WTC11 (cell line): Measurements from ENCODE around the gene TP63. TPM values are rescaled to one million over a fixed set of nuclear protein-coding genes. Genes with fewer than 3 reads are reported as not detected.
"Not testable (repeated sequence)": the region's sequence is repeated elsewhere in the genome, so short reads cannot be mapped to it uniquely, and the experiment has no call there.

Source experiments
- ATAC-seq: fragments of 200-7000 bp; cut with Tn5 transposase; 2 replicates; pipeline ENCODE4 v1.10.0; 2021; ENCODE audit warnings: mild to moderate bottlenecking, moderate library complexity
- CTCF ChIA-PET: fragments of 300-600 bp; sonication (Branson Sonifier 250); formaldehyde crosslinking; loops from one replicate; lab custom pipeline; 2021; ENCODE audit warnings: antibody characterized with exemption; lab: Charles Lee
- POLR2A ChIA-PET: fragments of 350-600 bp; sonication (Branson Sonifier 250); formaldehyde crosslinking; loops from one replicate; lab custom pipeline; 2021; ENCODE audit warnings: antibody characterized with exemption; lab: Charles Lee
- DNase-seq: peaks from one replicate; pipeline ENCODE4 v3.0.0; 2021; ENCODE audit warnings: low spot score
- H3K27ac Mint-ChIP-seq: 2 replicates; pipeline ENCODE4 v1.8.0; 2021; ENCODE audit warnings: mixed read lengths
- H3K27me3 Mint-ChIP-seq: 2 replicates; pipeline ENCODE4 v1.8.0; 2021; ENCODE audit warnings: low read depth, mild to moderate bottlenecking, moderate library complexity, mixed read lengths
- H3K36me3 Mint-ChIP-seq: 2 replicates; pipeline ENCODE4 v1.8.0; 2021; ENCODE audit warnings: mixed read lengths
- H3K4me1 Mint-ChIP-seq: 2 replicates; pipeline ENCODE4 v1.8.0; 2022; ENCODE audit warnings: mixed read lengths
- H3K4me3 Mint-ChIP-seq: 2 replicates; pipeline ENCODE4 v1.8.0; 2021; ENCODE audit warnings: mild to moderate bottlenecking, moderate library complexity, mixed read lengths
- H3K9me3 Mint-ChIP-seq: 2 replicates; pipeline ENCODE4 v1.8.0; 2021; ENCODE audit warnings: mixed read lengths
- ARID4B ChIP-seq: sonication (generic); formaldehyde crosslinking; IDR thresholded peaks from 2 replicates; pipeline ENCODE4 v1.8.0; 2023; ENCODE audit warnings: missing genetic modification reagents, mild to moderate bottlenecking, borderline replicate concordance
- FOXK1 ChIP-seq: sonication (generic); formaldehyde crosslinking; IDR thresholded peaks from 2 replicates; pipeline ENCODE4 v1.8.0; 2022; ENCODE audit warnings: mild to moderate bottlenecking, moderate library complexity, missing genetic modification reagents
- GRHL2 ChIP-seq: fragments of 250-450 bp; sonication (Bioruptor Pico); IDR thresholded peaks from 2 replicates; pipeline ENCODE4 v1.8.0; 2022; ENCODE audit warnings: mild to moderate bottlenecking, moderate library complexity; ENCODE audit not compliant: insufficient replicate concordance, severe bottlenecking
- NFE2L1 ChIP-seq: sonication (generic); formaldehyde crosslinking; IDR thresholded peaks from 2 replicates; pipeline ENCODE4 v1.8.1; 2023; ENCODE audit warnings: missing genetic modification reagents
- NFYB ChIP-seq: sonication (generic); formaldehyde crosslinking; conservative IDR thresholded peaks from 2 replicates; pipeline ENCODE4 v1.8.0; 2022; ENCODE audit warnings: low read depth, missing genetic modification reagents
- NR2C2 ChIP-seq: sonication (generic); formaldehyde crosslinking; IDR thresholded peaks from 2 replicates; pipeline ENCODE4 v1.8.0; 2022; ENCODE audit warnings: mild to moderate bottlenecking, missing genetic modification reagents
- ZBTB21 ChIP-seq: sonication (generic); formaldehyde crosslinking; IDR thresholded peaks from 2 replicates; pipeline ENCODE4 v1.8.1; 2023; ENCODE audit warnings: mild to moderate bottlenecking, missing genetic modification reagents, borderline replicate concordance
- ZMAT4 ChIP-seq: fragments of 250-450 bp; sonication (Bioruptor Pico); IDR thresholded peaks from 2 replicates; pipeline ENCODE4 v1.9.0; 2021; ENCODE audit warnings: mild to moderate bottlenecking
- ZNF281 ChIP-seq: sonication (generic); formaldehyde crosslinking; IDR thresholded peaks from 2 replicates; pipeline ENCODE4 v1.8.0; 2023; ENCODE audit warnings: mild to moderate bottlenecking, missing genetic modification reagents
- ZNF317 ChIP-seq: sonication (generic); formaldehyde crosslinking; IDR thresholded peaks from 2 replicates; pipeline ENCODE4 v1.8.1; 2023; ENCODE audit warnings: low read depth, mild to moderate bottlenecking, moderate library complexity, missing genetic modification reagents, borderline replicate concordance
- total RNA-seq: library from RNA; stranded (reverse); gene quantifications from 3 replicates; pipeline ENCODE4 v1.2.3, GENCODE V29; 2021

Gene TP63
- total RNA-seq, 1 experiment from 2014 or later = 0.09 TPM

GRCh38 chr3:189596078-189596979, 34.9 kb upstream of the TP63 start:
- H3K4me3 Mint-ChIP-seq, H3K36me3 Mint-ChIP-seq, ATAC-seq, POLR2A ChIA-PET, H3K27ac Mint-ChIP-seq, H3K4me1 Mint-ChIP-seq, DNase-seq, H3K27me3 Mint-ChIP-seq: not testable (repeated sequence)
- TF ChIP-seq NFYB (CRISPR knock-in tag) = peak; percentile 14; the same call in 1 of the 2 replicates
- peaks cover 17% of the 10 kb centered on the region for H3K9me3 Mint-ChIP-seq
- CTCF ChIA-PET = interaction anchor here (1.5 kb wide), 1 partner anchor 324 kb away, joined by 3 read pairs; no protein-coding TSS in a partner anchor

- H3K4me1 Mint-ChIP-seq = no peaks in the 10 kb centered on the region
- CTCF ChIA-PET = no interaction called here
- no peak for ATAC-seq
Observed at GRCh38 chr3:189597918-189598317, 33.3 kb upstream of the TP63 start.

GRCh38 chr3:189598530-189599225, 32.5 kb upstream of the TP63 start:
- H3K4me1 Mint-ChIP-seq = no peaks in the 10 kb centered on the region
- ChIA-PET CTCF (no interaction called here), POLR2A (no interaction called here)
- no peak for DNase-seq
- no peak for ATAC-seq
- H3K4me3 Mint-ChIP-seq = no peak overlapping the region
- peaks cover 4% of the 10 kb centered on the region; the same call in 1 of the 2 replicates for H3K36me3 Mint-ChIP-seq
- H3K27me3 Mint-ChIP-seq = no peaks in the 10 kb centered on the region
- H3K27ac Mint-ChIP-seq = no peak overlapping the region
- peaks cover 5% of the 10 kb centered on the region; the same call in 1 of the 2 replicates for H3K9me3 Mint-ChIP-seq
- no peak for TF ChIP-seq ZBTB21 (CRISPR knock-in tag)
- TF ChIP-seq NFE2L1 (CRISPR knock-in tag) = no peak
- no peak for TF ChIP-seq ZNF317 (CRISPR knock-in tag)
- no peak for TF ChIP-seq FOXK1 (CRISPR knock-in tag)
- no peak for TF ChIP-seq ZNF281 (CRISPR knock-in tag)
- no peak for TF ChIP-seq NR2C2 (CRISPR knock-in tag)
- TF ChIP-seq ARID4B (CRISPR knock-in tag) = no peak
- no peak for TF ChIP-seq GRHL2

More at GRCh38 chr3:189597918-189598317, 33.3 kb upstream of the TP63 start:
- POLR2A ChIA-PET = no interaction called here
- peaks cover 8% of the 10 kb centered on the region; the same call in 1 of the 2 replicates for H3K9me3 Mint-ChIP-seq
- H3K36me3 Mint-ChIP-seq = peaks cover 4% of the 10 kb centered on the region; the same call in 1 of the 2 replicates
- H3K27me3 Mint-ChIP-seq = no peaks in the 10 kb centered on the region
- no peak for DNase-seq
- H3K4me3 Mint-ChIP-seq = no peak overlapping the region
- no peak overlapping the region for H3K27ac Mint-ChIP-seq
- no peak for TF ChIP-seq ZMAT4 (CRISPR knock-in tag)
- no peak for TF ChIP-seq ARID4B (CRISPR knock-in tag)
